SK-N-SH treated with all-trans-retinoic acid at 6 μM for 48 hours (cell line): ENCODE data around the gene ARHGEF16.

Source experiments
- ATAC-seq: fragments of 200-7000 bp; cut with Tn5 transposase; 3 replicates; pipeline ENCODE4 v1.9.1; 2020; ENCODE audit warnings: mild to moderate bottlenecking, moderate library complexity
- BACH2 ChIP-seq: fragments of 250-450 bp; sonication (Bioruptor Pico); IDR thresholded peaks from 2 replicates; pipeline ENCODE4 v1.9.0; 2021; ENCODE audit warnings: mild to moderate bottlenecking, borderline replicate concordance
- CREB5 ChIP-seq: fragments of 250-450 bp; sonication (Bioruptor Pico); IDR thresholded peaks from 2 replicates; pipeline ENCODE4 v1.5.1; 2020; ENCODE audit warnings: low read depth, mild to moderate bottlenecking, moderate library complexity
- CSDC2 ChIP-seq: fragments of 250-450 bp; sonication (Bioruptor Pico); IDR thresholded peaks from 2 replicates; pipeline ENCODE4 v1.5.0; 2020; ENCODE audit warnings: mild to moderate bottlenecking, moderate library complexity
- CSRNP3 ChIP-seq: fragments of 250-450 bp; sonication (Bioruptor Pico); IDR thresholded peaks from 2 replicates; pipeline ENCODE4 v1.5.1; 2021; ENCODE audit warnings: mild to moderate bottlenecking, moderate library complexity
- ESRRG ChIP-seq: fragments of 250-450 bp; sonication (Bioruptor Pico); IDR thresholded peaks from 2 replicates; pipeline ENCODE4 v1.6.1; 2021; ENCODE audit warnings: mild to moderate bottlenecking
- GLIS3 ChIP-seq: fragments of 250-450 bp; sonication (Bioruptor Pico); IDR thresholded peaks from 2 replicates; pipeline ENCODE4 v1.5.0; 2020; ENCODE audit warnings: mild to moderate bottlenecking, moderate library complexity
- PATZ1 ChIP-seq: fragments of 250-450 bp; sonication (Bioruptor Pico); IDR thresholded peaks from 2 replicates; pipeline ENCODE4 v1.8.0; 2020; ENCODE audit warnings: mild to moderate bottlenecking, moderate library complexity, borderline replicate concordance
- POU6F1 ChIP-seq: fragments of 250-450 bp; sonication (Bioruptor Pico); IDR thresholded peaks from 2 replicates; pipeline ENCODE4 v1.8.0; 2021; ENCODE audit warnings: low read depth, mild to moderate bottlenecking, moderate library complexity, borderline replicate concordance
- TCF4 ChIP-seq: fragments of 250-450 bp; sonication (Bioruptor Pico); IDR thresholded peaks from 2 replicates; pipeline ENCODE4 v1.8.0; 2021; ENCODE audit warnings: mild to moderate bottlenecking, moderate library complexity, borderline replicate concordance
- TOX ChIP-seq: fragments of 250-450 bp; sonication (Bioruptor Pico); IDR thresholded peaks from 2 replicates; pipeline ENCODE4 v1.8.0; 2021; ENCODE audit warnings: mild to moderate bottlenecking, moderate library complexity, borderline replicate concordance
- TSHZ2 ChIP-seq: fragments of 250-450 bp; sonication (Bioruptor Pico); IDR thresholded peaks from 2 replicates; pipeline ENCODE4 v1.5.0; 2020; ENCODE audit warnings: mild to moderate bottlenecking, moderate library complexity
- ZC3H10 ChIP-seq: fragments of 250-450 bp; sonication (Bioruptor Pico); IDR thresholded peaks from 2 replicates; pipeline ENCODE4 v1.5.1; 2021; ENCODE audit warnings: mild to moderate bottlenecking, moderate library complexity
- ZFP30 ChIP-seq: fragments of 450-650 bp; formaldehyde crosslinking; IDR thresholded peaks from 2 replicates; pipeline ENCODE4 v1.5.0; 2022; ENCODE audit warnings: mild to moderate bottlenecking, moderate library complexity
- ZNF70 ChIP-seq: fragments of 450-650 bp; formaldehyde crosslinking; IDR thresholded peaks from 2 replicates; pipeline ENCODE4 v1.5.0; 2020; ENCODE audit warnings: mild to moderate bottlenecking, moderate library complexity

ARHGEF16 gene

GRCh38 chr1:3488432-3488831 is 34.0 kb downstream of the ARHGEF16 start (continued):
- TF ChIP-seq PATZ1 (CRISPR knock-in tag) (no peak), ZFP30 (CRISPR knock-in tag) (no peak), ZC3H10 (CRISPR knock-in tag) (no peak), TSHZ2 (CRISPR knock-in tag) (no peak), ESRRG (CRISPR knock-in tag) (no peak), BACH2 (CRISPR knock-in tag) (no peak)

GRCh38 chr1:3490046-3490745 is 35.7 kb downstream of the ARHGEF16 start:
- no peak for ATAC-seq
- TF ChIP-seq CSDC2 (no peak), ESRRG (CRISPR knock-in tag) (no peak), CREB5 (CRISPR knock-in tag) (no peak), CSRNP3 (CRISPR knock-in tag) (no peak), TSHZ2 (CRISPR knock-in tag) (no peak), ZNF70 (no peak), GLIS3 (CRISPR knock-in tag) (no peak), POU6F1 (CRISPR knock-in tag) (no peak), PATZ1 (CRISPR knock-in tag) (no peak), TCF4 (CRISPR knock-in tag) (no peak), TOX (no peak), ZFP30 (CRISPR knock-in tag) (no peak)
